ENCODE results near the gene SPTBN5.

The SPTBN5 gene

GRCh38 chr15:41871175-41871905 lies 22.5 kb downstream of the SPTBN5 start:
- DNase-seq (ENCODE audit: extremely low spot score, insufficient read length, low read depth) (no peak), FAIRE-seq (no peak)

DNA sequence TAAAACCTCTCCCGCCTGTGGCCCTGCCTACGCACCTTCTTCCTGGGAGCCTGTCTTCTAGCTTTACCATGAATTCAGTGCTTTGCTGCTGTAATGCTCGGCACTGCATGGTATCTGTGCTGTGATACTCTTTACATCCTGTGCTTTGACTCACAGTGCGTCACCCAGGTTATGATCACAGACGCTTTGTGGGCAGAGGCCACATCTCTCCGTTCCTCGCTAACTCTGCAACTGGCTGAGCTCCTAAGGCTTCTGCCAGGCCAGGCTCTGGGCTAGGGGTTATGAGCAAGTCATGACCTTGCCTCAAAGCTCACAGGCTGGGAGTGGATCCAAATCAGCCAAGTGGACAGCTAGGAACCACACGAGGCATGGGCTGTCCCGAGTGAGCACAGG lies 23.2 kb downstream of the SPTBN5 start:
- DNase-seq (ENCODE audit: extremely low spot score, insufficient read length, low read depth) (no peak), FAIRE-seq (no peak)

DNA sequence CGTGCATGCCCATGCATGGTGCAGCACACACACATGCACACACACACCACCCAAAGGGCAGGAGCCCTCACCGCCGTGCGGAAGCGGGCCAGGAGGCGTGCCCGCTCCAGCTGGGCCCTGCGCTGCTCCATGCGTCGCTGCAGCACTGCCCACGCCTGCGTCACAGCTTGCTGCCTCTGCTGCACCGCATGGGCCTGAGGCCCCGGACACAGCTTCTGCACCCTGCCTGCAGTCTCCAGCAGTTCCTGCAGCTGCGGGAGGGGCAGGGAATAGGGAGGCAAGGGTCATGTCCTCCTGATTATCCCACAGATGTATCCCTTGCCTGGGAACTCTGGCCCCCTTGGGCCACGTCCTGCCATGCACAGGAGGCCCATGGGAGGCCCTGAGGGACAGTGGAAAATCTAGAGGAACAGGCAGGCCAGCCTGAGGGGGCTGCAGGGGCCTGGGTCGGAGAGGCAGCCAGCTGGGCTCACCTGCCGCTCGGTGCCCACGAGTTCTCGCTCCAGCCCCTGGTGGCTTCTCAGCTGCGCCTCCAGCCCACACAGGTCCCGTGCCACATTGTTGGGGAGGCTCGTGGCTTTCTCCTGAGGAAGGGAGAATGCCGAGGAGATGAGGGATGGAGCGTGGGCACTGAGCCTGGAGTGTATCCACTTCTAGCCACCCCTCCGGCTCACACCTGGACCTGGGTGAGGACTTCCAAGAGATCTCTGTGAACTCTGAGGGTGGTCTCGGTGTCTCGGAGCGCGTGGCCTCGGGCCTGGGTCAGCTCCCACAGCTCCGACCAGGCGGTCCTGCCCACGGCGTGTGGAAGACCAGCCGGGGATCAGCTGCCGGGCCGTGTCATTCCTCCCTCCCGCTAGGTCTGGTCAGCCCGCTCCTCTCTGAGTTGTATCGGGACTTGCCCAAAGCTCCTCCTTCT lies 23.8 kb downstream of the SPTBN5 start:
- FAIRE-seq: no peak

GRCh38 chr15:41868321-41868720 lies 25.5 kb downstream of the SPTBN5 start:
- DNase-seq (ENCODE audit: extremely low spot score, insufficient read length, low read depth) (no peak), FAIRE-seq (no peak)

More for the DNA sequence above, 23.8 kb downstream of the SPTBN5 start:
- no peak for DNase-seq (ENCODE audit: extremely low spot score, insufficient read length, low read depth)

- no peak for FAIRE-seq
- no peak for DNase-seq (ENCODE audit: extremely low spot score, insufficient read length, low read depth)
These were observed 26.8 kb downstream of the SPTBN5 start for GRCh38 chr15:41866872-41867579.

GRCh38 chr15:41866263-41866703 lies 27.6 kb downstream of the SPTBN5 start:
- FAIRE-seq (no peak), DNase-seq (ENCODE audit: extremely low spot score, insufficient read length, low read depth) (no peak)

DNA sequence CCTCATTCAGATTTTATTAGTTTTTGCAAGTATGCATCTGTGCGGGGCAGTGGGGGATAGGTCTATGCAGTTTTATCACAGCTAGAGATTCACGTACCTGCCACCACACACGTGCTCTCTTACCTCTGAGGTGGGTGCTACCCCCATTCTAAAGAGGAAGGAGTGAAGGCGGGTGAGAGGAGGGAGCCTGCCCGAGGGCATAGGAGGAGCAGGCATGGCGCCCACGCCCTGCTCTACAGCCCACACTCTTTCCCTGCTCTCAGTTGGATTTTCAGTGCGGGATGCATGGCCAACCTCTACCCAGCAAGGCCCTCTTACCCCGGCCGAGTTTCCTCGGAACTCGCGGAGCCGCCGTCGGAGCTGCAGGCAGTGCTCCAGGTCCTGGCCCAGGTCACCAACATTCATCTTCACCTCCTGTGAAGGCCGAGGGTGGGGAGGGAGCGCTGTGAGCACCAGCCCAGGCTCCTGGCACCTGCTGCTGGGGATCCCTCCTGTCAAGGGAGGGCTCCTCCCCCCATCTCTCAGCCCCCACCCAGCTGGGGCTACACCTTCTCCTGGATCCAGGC lies 28.3 kb downstream of the SPTBN5 start:
- FAIRE-seq (no peak), DNase-seq (ENCODE audit: extremely low spot score, insufficient read length, low read depth) (no peak)

DNA sequence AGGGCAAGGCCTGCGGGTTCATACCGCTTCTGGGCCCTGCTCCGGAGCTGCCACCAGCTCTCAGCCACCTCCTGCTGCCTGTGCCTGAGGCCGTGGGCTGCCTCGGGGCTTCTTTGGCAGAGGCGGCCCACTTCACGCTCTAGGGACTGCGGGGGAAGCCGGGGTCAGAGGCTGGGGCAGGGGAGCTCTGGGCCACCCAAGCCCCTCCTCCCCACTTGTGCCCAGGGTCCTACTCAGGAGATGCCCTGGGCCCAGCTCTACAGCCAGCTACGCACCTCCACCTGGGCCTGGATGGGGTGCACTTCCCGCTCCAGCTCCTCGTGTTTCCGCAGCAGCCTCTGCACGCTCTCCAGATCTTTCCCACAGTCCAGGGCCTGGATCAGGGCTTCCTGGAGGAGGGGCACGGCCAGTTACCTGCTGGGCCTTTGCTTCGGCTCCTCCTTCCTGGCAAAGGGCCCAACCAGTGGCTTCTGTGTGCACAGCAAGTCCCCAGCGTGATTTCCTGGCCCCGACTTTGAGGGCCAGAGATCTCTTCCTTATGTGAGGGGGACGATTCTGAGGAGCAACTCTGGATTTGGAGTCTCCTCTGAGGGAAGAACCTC lies 31.2 kb downstream of the SPTBN5 start:
- no peak for FAIRE-seq
- no peak for DNase-seq (ENCODE audit: extremely low spot score, insufficient read length, low read depth)

DNA sequence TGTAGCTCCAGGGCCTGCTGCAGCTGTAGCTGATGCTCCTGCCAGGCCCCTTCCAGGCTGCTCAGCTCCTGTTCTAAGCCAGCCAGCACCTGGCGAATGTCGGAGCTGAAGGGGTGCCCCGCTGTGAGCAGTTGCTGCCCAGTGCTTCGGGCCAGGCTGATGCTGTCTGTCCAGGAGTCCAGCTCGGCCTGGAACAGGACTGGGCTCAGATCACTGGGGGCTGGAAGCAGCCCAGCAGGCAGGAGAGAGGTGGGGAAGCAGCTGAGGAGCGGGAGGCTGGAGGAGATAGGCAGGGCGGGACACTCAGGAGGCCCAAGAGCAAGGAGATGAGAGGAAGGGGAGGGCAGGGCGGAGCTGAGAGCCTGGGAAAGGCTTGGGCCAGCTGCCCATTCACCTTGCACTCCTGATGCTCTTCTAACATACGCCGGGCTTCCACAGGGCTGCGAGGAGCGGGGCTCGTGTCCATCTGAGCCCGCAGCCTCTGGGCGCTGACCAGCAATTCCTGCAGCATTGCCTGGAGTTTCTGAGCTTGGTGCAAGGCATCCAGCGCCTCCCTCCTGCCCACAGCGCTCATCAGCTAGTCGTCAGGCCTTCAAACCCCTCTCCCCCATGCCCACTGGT lies 32.0 kb downstream of the SPTBN5 start:
- no peak for FAIRE-seq
- DNase-seq (ENCODE audit: extremely low spot score, insufficient read length, low read depth): no peak

DNA sequence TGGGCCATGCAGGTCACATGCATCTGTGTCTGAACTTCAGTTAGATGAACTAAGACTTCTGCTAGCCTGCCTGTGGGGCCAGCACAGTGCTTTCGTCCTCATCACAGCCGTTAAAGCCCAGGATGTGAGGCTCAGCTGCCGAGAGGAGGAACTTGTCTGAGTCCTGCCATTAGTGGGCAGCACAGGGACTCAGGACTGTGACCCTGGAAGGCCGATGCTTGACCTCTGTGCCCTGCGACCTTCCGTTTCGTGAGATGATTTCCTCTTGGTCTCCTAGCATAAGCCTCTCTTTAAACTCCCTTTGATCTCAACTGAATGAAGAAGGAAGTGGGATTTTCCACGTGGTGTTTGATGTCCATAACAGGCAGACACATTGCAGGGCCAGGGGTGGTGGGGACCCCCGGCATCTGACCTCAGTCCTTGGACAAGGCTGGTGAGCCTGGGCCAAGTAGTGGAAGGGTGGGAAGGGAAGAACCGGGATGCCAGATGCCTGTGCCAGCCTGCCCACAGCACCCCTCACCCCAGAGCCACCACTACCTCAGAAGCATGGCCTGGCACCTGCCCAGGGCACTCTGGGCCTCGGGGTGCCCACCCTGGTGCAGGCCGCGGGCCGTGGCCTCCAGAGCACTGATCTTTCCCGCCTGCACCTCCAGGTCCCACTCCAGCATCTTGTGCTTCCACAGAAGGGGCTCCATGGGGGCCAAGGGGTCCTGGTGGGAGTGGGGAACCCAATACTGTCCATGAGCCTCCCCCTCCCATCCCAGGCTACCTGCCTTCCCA lies 33.6 kb downstream of the SPTBN5 start:
- DNase-seq (ENCODE audit: extremely low spot score, insufficient read length, low read depth) (no peak), FAIRE-seq (no peak)

- FAIRE-seq: no peak
- DNase-seq (ENCODE audit: extremely low spot score, insufficient read length, low read depth): no peak
These were observed 35.1 kb downstream of the SPTBN5 start for GRCh38 chr15:41858756-41859155.

GRCh38 chr15:41857316-41857715 lies 36.5 kb downstream of the SPTBN5 start:
- DNase-seq (ENCODE audit: extremely low spot score, insufficient read length, low read depth) (no peak), FAIRE-seq (no peak)

DNA sequence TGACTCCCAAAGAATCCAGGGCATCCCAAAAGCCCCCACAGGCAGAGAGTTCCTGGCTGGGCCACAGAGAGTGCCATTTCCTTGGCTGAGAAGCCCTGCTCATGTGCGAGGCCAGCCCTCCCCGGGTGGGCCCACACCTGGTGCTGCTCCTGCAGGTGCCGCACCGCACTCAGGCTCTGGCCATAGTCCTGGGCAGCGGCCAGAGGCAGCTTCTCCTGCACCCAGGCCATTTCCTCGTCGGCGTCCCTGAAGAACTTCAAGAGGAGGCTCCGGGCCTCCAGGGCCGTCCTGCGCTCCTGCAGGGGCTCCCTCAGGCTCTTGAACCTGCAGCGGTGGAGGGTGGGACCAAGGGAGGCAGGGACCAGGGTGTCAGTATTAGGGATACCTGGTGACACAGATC lies 37.1 kb downstream of the SPTBN5 start:
- DNase-seq (ENCODE audit: extremely low spot score, insufficient read length, low read depth) (no peak), FAIRE-seq (no peak)

DNA sequence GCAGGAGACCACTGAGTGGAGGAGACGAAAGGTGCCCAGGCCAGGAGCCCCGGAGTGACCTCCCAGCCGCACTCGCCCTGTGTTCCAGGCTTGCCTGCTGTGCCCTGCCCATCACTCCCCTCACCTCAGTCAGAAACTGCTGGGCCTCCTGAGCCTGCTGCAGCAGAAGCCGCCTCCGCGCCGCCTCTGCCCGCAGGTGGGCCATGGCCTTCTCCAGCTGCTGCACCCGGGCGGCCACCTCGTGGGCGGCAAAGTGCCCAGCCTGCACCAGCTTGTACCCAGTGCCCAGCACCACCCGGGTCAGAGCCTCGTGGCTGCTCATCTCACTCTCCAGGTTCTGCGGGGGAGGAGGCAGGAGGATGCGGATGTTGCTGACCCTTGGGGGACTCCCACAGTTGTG lies 37.6 kb downstream of the SPTBN5 start:
- DNase-seq (ENCODE audit: extremely low spot score, insufficient read length, low read depth) (no peak), FAIRE-seq (no peak)

GRCh38 chr15:41855261-41855961 lies 38.4 kb downstream of the SPTBN5 start:
- no peak for FAIRE-seq
- no peak for DNase-seq (ENCODE audit: extremely low spot score, insufficient read length, low read depth)

DNA sequence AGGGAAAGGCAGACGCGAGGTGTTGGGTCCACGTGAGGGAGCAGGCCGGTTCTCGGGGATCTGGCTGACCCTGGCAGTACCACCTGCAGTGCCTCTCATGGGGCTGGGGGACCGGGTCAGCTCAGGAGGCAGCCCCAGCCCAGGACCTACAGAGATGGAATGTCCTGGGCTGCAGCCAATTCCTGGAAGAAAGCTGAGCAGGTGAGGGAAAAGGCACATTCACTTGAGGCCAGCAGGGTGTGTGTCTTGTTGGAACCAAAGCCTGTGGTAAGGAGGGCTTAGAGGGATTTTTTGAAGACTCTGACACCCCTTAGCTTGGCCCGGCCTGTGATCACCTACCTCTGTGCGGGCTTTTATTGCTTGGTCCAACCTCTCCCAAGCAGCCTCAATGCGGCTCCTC lies 39.4 kb downstream of the SPTBN5 start:
- no peak for FAIRE-seq
- DNase-seq (ENCODE audit: extremely low spot score, insufficient read length, low read depth): no peak

- FAIRE-seq (no peak), DNase-seq (ENCODE audit: extremely low spot score, insufficient read length, low read depth) (no peak)
These were observed 40.0 kb downstream of the SPTBN5 start for GRCh38 chr15:41853831-41854230.
